HCT116 (cell line): Measurements from ENCODE around the gene CTSW. TPM values are rescaled to one million over a fixed set of nuclear protein-coding genes. Genes with fewer than 3 reads are reported as not detected.

Experiments used
- ATAC-seq: fragments of 200-7000 bp; cut with Tn5 transposase; 2 replicates; pipeline ENCODE4 v1.9.1; 2020; ENCODE audit warnings: mild to moderate bottlenecking, moderate library complexity
- BruUV-seq: library from RNA; stranded (reverse); fragments of 400-500 nt; replicated peaks from 2 replicates; lab custom pipeline; 2021; lab: Mats Ljungman, UMichigan
- CTCF ChIA-PET: fragments of 300-600 bp; sonication (Branson Sonifier 250); formaldehyde crosslinking; loops from one replicate; lab custom pipeline; 2021; ENCODE audit warnings: antibody characterized with exemption; lab: Charles Lee
- POLR2A ChIA-PET: fragments of 300-600, 350-600 bp; sonication (Branson Sonifier 250); formaldehyde crosslinking; loops from one replicate; lab custom pipeline; 2021; ENCODE audit warnings: antibody characterized with exemption; lab: Charles Lee
- RAD21 ChIA-PET, 2 experiments: fragments of 300-600 bp; sonication (Branson Sonifier 250); formaldehyde crosslinking; loops; one replicate each; lab custom pipeline; 2023; ENCODE audit warnings: low total read pairs in 2 of 2; ENCODE audit not compliant: uncharacterized antibody in 2 of 2, unreplicated experiment in 2 of 2, low non-redundant PET in 1 of 2; lab: Charles Lee
- DNase-seq: peaks from one replicate; pipeline ENCODE4 v3.0.0-alpha.2; 2010; ENCODE audit warnings: low read depth, low spot score
- H2AFZ ChIP-seq: fragments of 200-600 bp; shearing (Covaris generic), sonication (generic); 2 replicates; pipeline ENCODE4 v1.6.1; 2017; ENCODE audit warnings: low read depth, mixed run types, mixed read lengths, antibody characterized with exemption, low read length; ENCODE audit not compliant: poor library complexity, severe bottlenecking
- H3K27ac ChIP-seq: 2 replicates; pipeline ENCODE4 v1.5.1; 2012; ENCODE audit warnings: low read depth, low read length
- H3K27me3 ChIP-seq: fragments of 200-600 bp; sonication (generic); 2 replicates; pipeline ENCODE4 v1.6.1; 2016; ENCODE audit warnings: mixed run types, low read length, mixed read lengths; ENCODE audit not compliant: insufficient read depth
- H3K36me3 ChIP-seq, 2 experiments: fragments of 200-500 bp in 1 of 2; fragments of 200-600 bp in 1 of 2; sonication (Bioruptor generic) in 1 of 2; sonication (generic) in 1 of 2; 2 replicates each; pipeline versions ENCODE4 v1.5.1 to v1.6.1; 2014 to 2016; ENCODE audit warnings: low read length in 2 of 2, inconsistent platforms in 1 of 2, mixed read lengths in 1 of 2, mixed run types in 1 of 2; ENCODE audit not compliant: insufficient read depth in 2 of 2, control insufficient read depth in 1 of 2
- H3K4me1 ChIP-seq, 2 experiments: fragments of 200-600 bp in 1 of 2; sonication (generic) in 1 of 2; 2 replicates each; pipeline versions ENCODE4 v1.5.1 to v1.6.1; 2012 to 2017; ENCODE audit warnings: low read length in 2 of 2, inconsistent platforms in 1 of 2, mild to moderate bottlenecking in 1 of 2, mixed read lengths in 1 of 2, mixed run types in 1 of 2, moderate library complexity in 1 of 2; ENCODE audit not compliant: insufficient read depth in 2 of 2, control insufficient read depth in 1 of 2
- H3K4me2 ChIP-seq: fragments of 200-600 bp; sonication (generic); 2 replicates; pipeline ENCODE4 v1.6.1; 2017; ENCODE audit warnings: mixed run types, low read length, mixed read lengths
- H3K4me3 ChIP-seq, 2 experiments: fragments of 200-600 bp in 1 of 2; sonication (generic) in 1 of 2; replicated peaks in 1 of 2; 2 replicates each; pipeline ENCODE4 v1.5.1; 2011 to 2016; ENCODE audit warnings: low read length in 2 of 2, control low read depth in 1 of 2, low read depth in 1 of 2, mild to moderate bottlenecking in 1 of 2, mixed read lengths in 1 of 2, mixed run types in 1 of 2
- H3K79me2 ChIP-seq: fragments of 200-600 bp; sonication (generic); 2 replicates; pipeline ENCODE4 v1.6.1; 2017; ENCODE audit warnings: mild to moderate bottlenecking, mixed run types, low read length, moderate library complexity, mixed read lengths; ENCODE audit not compliant: insufficient read depth
- H3K9ac ChIP-seq: fragments of 200-600 bp; sonication (generic); 2 replicates; pipeline ENCODE4 v1.6.1; 2016; ENCODE audit warnings: low read length, mixed read lengths
- H3K9me2 ChIP-seq: fragments of 200-600 bp; sonication (generic), shearing (Covaris generic); 2 replicates; pipeline ENCODE4 v1.6.1; 2017; ENCODE audit warnings: mixed run types, mild to moderate bottlenecking, moderate library complexity; ENCODE audit not compliant: insufficient read depth
- H3K9me3 ChIP-seq, 2 experiments: fragments of 200-500 bp in 1 of 2; fragments of 200-600 bp in 1 of 2; sonication (Bioruptor generic) in 1 of 2; sonication (generic) in 1 of 2; 2 replicates each; pipeline ENCODE4 v1.6.1; 2014 to 2017; ENCODE audit warnings: low read length in 2 of 2, mixed read lengths in 2 of 2, inconsistent platforms in 1 of 2, low read depth in 1 of 2, mild to moderate bottlenecking in 1 of 2, mixed run types in 1 of 2, moderate library complexity in 1 of 2; ENCODE audit not compliant: control insufficient read depth in 1 of 2, insufficient read depth in 1 of 2
- H4K20me1 ChIP-seq: fragments of 200-600 bp; sonication (generic), shearing (Covaris generic); 2 replicates; pipeline ENCODE4 v1.6.1; 2017; ENCODE audit warnings: mixed run types, mild to moderate bottlenecking, moderate library complexity; ENCODE audit not compliant: insufficient read depth
- EZH2phosphoT487 ChIP-seq: fragments of 200-600 bp; IDR thresholded peaks from 2 replicates; pipeline ENCODE4 v1.6.1; 2018; ENCODE audit warnings: antibody characterized with exemption, borderline replicate concordance
- POLR2AphosphoS5 ChIP-seq: IDR thresholded peaks from 2 replicates; pipeline ENCODE4 v1.6.1; 2011; ENCODE audit warnings: mild to moderate bottlenecking, low read depth, low read length, moderate library complexity
- SIN3A ChIP-seq: IDR thresholded peaks from 2 replicates; pipeline ENCODE4 v1.6.1; 2012; ENCODE audit warnings: low read depth
- SRF ChIP-seq: IDR thresholded peaks from 2 replicates; pipeline ENCODE4 v1.6.1; 2012; ENCODE audit warnings: low read depth
- YY1 ChIP-seq: IDR thresholded peaks from 2 replicates; pipeline ENCODE4 v1.6.1; 2011; ENCODE audit warnings: low read length, low read depth, moderate library complexity, mild to moderate bottlenecking; ENCODE audit not compliant: insufficient replicate concordance; ENCODE audit errors: extremely low read depth
- ZNF274 ChIP-seq: fragments of 200-500 bp; sonication (Bioruptor generic); IDR thresholded peaks from 2 replicates; pipeline ENCODE4 v1.6.1; 2014; ENCODE audit warnings: mild to moderate bottlenecking, low read depth, low read length, inconsistent platforms
- intact Hi-C: fragments of 100-400 bp; cut with micrococcal nuclease; formaldehyde crosslinking; loops from 2 replicates; pipeline ENCODE4 v1.10.0; 2022
- total RNA-seq: library from RNA; stranded (reverse); gene quantifications from one replicate; pipeline ENCODE4 v1.2.1, GENCODE V29; 2021; ENCODE audit not compliant: unreplicated experiment
- TF ChIP-seq, protein P1 (sequence below): IDR thresholded peaks from 2 replicates; pipeline ENCODE4 v1.6.1; 2012; ENCODE audit warnings: low read depth

CTSW gene
- total RNA-seq, 1 experiment from 2014 or later: not detected

- no peaks in the 10 kb centered on the region for H3K27me3 ChIP-seq
- TF ChIP-seq EZH2phosphoT487 (no peak), ZNF274 (no peak), SRF (no peak), SIN3A (no peak), POLR2AphosphoS5 (no peak), YY1 (no peak)
- TF ChIP-seq, protein P1, sequence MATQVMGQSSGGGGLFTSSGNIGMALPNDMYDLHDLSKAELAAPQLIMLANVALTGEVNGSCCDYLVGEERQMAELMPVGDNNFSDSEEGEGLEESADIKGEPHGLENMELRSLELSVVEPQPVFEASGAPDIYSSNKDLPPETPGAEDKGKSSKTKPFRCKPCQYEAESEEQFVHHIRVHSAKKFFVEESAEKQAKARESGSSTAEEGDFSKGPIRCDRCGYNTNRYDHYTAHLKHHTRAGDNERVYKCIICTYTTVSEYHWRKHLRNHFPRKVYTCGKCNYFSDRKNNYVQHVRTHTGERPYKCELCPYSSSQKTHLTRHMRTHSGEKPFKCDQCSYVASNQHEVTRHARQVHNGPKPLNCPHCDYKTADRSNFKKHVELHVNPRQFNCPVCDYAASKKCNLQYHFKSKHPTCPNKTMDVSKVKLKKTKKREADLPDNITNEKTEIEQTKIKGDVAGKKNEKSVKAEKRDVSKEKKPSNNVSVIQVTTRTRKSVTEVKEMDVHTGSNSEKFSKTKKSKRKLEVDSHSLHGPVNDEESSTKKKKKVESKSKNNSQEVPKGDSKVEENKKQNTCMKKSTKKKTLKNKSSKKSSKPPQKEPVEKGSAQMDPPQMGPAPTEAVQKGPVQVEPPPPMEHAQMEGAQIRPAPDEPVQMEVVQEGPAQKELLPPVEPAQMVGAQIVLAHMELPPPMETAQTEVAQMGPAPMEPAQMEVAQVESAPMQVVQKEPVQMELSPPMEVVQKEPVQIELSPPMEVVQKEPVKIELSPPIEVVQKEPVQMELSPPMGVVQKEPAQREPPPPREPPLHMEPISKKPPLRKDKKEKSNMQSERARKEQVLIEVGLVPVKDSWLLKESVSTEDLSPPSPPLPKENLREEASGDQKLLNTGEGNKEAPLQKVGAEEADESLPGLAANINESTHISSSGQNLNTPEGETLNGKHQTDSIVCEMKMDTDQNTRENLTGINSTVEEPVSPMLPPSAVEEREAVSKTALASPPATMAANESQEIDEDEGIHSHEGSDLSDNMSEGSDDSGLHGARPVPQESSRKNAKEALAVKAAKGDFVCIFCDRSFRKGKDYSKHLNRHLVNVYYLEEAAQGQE: no peak
- H3K9ac ChIP-seq: peak overlapping the region; percentile 87
- H3K4me1 ChIP-seq: peaks cover 18 to 61% of the 10 kb centered on the region in 2 experiments
- ATAC-seq (no peak), DNase-seq (no peak)
- ChIA-PET CTCF (interaction anchor here (1.1 to 6.5 kb wide), 8 partner anchors 13 to 181 kb away, joined by 3 to 82 read pairs (median 6); partner anchors contain the start of genes CFL1, KAT5 and MUS81), RAD21 (interaction anchor here in 1 of 2 experiments (3.0 kb wide), 1 partner anchor 29 kb away, joined by 10 read pairs; no protein-coding TSS in a partner anchor), POLR2A (interaction anchor here (1.4 to 8.5 kb wide), 4 partner anchors 13 to 29 kb away, joined by 3 to 124 read pairs (median 45); partner anchors contain the start of genes CFL1, FOSL1 and MUS81)
- H3K36me3 ChIP-seq: peaks cover 14 to 50% of the 10 kb centered on the region in 2 experiments
- no peaks in the 10 kb centered on the region for H4K20me1 ChIP-seq
- H3K4me2 ChIP-seq: peak overlapping the region; percentile 98
- peak overlapping the region; percentile 90 to 92 for H3K4me3 ChIP-seq
- no TSS peak for BruUV-seq
- peaks cover 48% of the 10 kb centered on the region for H3K79me2 ChIP-seq
- peak overlapping the region; percentile 97 for H3K27ac ChIP-seq
- H3K9me2 ChIP-seq: no peaks in the 10 kb centered on the region
- intact Hi-C loops: no loop called here
- no peaks in the 10 kb centered on the region for H3K9me3 ChIP-seq
- no peak overlapping the region for H2AFZ ChIP-seq
Observed at GRCh38 chr11:65886826-65887722, 7.4 kb downstream of the CTSW start.
